ENCODE results near the gene AHNAK2. TPM values are rescaled to one million over a fixed set of nuclear protein-coding genes. Genes with fewer than 3 reads are reported as not detected.

The AHNAK2 gene
- total and polyA plus RNA-seq, 9 of the 15 experiments (the other 6 are each of a cell fraction or from before 2014, with no cell fraction given) = 0.04 to 0.09 (median 0.04) TPM; not detected in 6

GRCh38 chr14:104913435-104913834, 64.7 kb downstream of the AHNAK2 start:
- ATAC-seq (no peak), FAIRE-seq (no peak), DNase-seq (ENCODE audit: extremely low read depth in 1 of 4, low spot score in 3 of 4) (no peak)
- in situ Hi-C loops (cut with MboI) (no loop called here), intact Hi-C loops (cut with micrococcal nuclease) (no loop called here)
- no peak overlapping the region for H3K27ac ChIP-seq (ENCODE audit: extremely low read depth, low read depth, low read length)
- no peaks in the 10 kb centered on the region for H4K20me1 ChIP-seq (replicated peaks; ENCODE audit: control insufficient read depth, insufficient read depth, low read length)
- no peaks in the 10 kb centered on the region for H3K9me1 ChIP-seq (ENCODE audit: control insufficient read depth, insufficient read depth, low read length)
- TF ChIP-seq ZNF778 (CRISPR knock-in tag; IDR thresholded peaks at IDR 0.05) = no peak
- no peak for TF ChIP-seq CBFB (CRISPR knock-in tag; IDR thresholded peaks at IDR 0.05)
- TF ChIP-seq ZZZ3 (IDR thresholded peaks at IDR 0.05) = no peak
- no peaks in the 10 kb centered on the region for H3K36me3 ChIP-seq (ENCODE audit: control insufficient read depth, insufficient read depth, low read length)
- H2AFZ ChIP-seq (ENCODE audit: low read depth, low read length) = no peak overlapping the region
- H3K4me2 ChIP-seq (ENCODE audit: insufficient read depth, low read length) = no peak overlapping the region
- H3K79me2 ChIP-seq (ENCODE audit: control insufficient read depth, insufficient read depth, low read length) = no peaks in the 10 kb centered on the region
- ChIA-PET POLR2A (no interaction called here), CTCF (ENCODE audit: low intra/inter-chr PET ratio) (no interaction called here)
- no peak overlapping the region for H3K9ac ChIP-seq (ENCODE audit: insufficient read depth in 1 of 2, low read depth in 2 of 2, low read length in 2 of 2)
- H3K4me1 ChIP-seq (replicated peaks in 1 of 2; ENCODE audit: control insufficient read depth in 2 of 2, insufficient read depth in 2 of 2, low read length in 2 of 2) = no peaks in the 10 kb centered on the region
- no peak overlapping the region for H3K4me3 ChIP-seq
- H3K27me3 ChIP-seq (ENCODE audit: control insufficient read depth in 2 of 2, insufficient read depth in 2 of 2, low read length in 2 of 2) = no peaks in the 10 kb centered on the region; a peak in 2 of 5 replicates
- H3K9me3 ChIP-seq (replicated peaks; ENCODE audit: control insufficient read depth, insufficient read depth, low read depth, low read length) = 0 out of 2 replicates have a peak, but pooled peaks cover 4% of the 10 kb centered on the region
- 25% methylated on average over 4 of the region's 7 CpGs for WGBS (ENCODE audit: insufficient coverage, low coverage, missing lambda C conversion rate)
- no TSS peak for BruUV-seq (replicated peaks)

- no peak overlapping the region for H2AFZ ChIP-seq (ENCODE audit: low read depth, low read length)
- H3K27me3 ChIP-seq (ENCODE audit: control insufficient read depth in 2 of 2, insufficient read depth in 2 of 2, low read length in 2 of 2) = peaks cover 1 to 2% of the 10 kb centered on the region in 2 experiments; a peak in 3 of 5 replicates
- H3K9me1 ChIP-seq (ENCODE audit: control insufficient read depth, insufficient read depth, low read length) = no peaks in the 10 kb centered on the region
- no peak overlapping the region for H3K9ac ChIP-seq (ENCODE audit: insufficient read depth in 1 of 2, low read depth in 2 of 2, low read length in 2 of 2)
- no peaks in the 10 kb centered on the region for H4K20me1 ChIP-seq (replicated peaks; ENCODE audit: control insufficient read depth, insufficient read depth, low read length)
- TF ChIP-seq PCBP2 (IDR thresholded peaks at IDR 0.05; ENCODE audit: low read depth, low read length, poor library complexity, severe bottlenecking) (no peak), ZFP1 (CRISPR knock-in tag; IDR thresholded peaks at IDR 0.05) (peak; percentile 82), KLF16 (IDR thresholded peaks at IDR 0.05) (no peak)
- in situ Hi-C loops (cut with MboI) = no loop called here
- intact Hi-C loops (cut with micrococcal nuclease) = no loop called here
- POLR2A ChIA-PET = no interaction called here
- H3K4me1 ChIP-seq (replicated peaks in 1 of 2; ENCODE audit: control insufficient read depth in 2 of 2, insufficient read depth in 2 of 2, low read length in 2 of 2) = no peaks in the 10 kb centered on the region
- CTCF ChIA-PET (ENCODE audit: low intra/inter-chr PET ratio) = no interaction called here
- H3K4me2 ChIP-seq (ENCODE audit: insufficient read depth, low read length) = no peak overlapping the region
- no peak overlapping the region for H3K27ac ChIP-seq (ENCODE audit: extremely low read depth, low read depth, low read length)
- H3K36me3 ChIP-seq (ENCODE audit: control insufficient read depth, insufficient read depth, low read length) = no peaks in the 10 kb centered on the region
- H3K4me3 ChIP-seq = no peak overlapping the region
- ATAC-seq = no peak
- H3K79me2 ChIP-seq (ENCODE audit: control insufficient read depth, insufficient read depth, low read length) = no peaks in the 10 kb centered on the region
- no peak for DNase-seq (ENCODE audit: extremely low read depth in 1 of 4, low spot score in 3 of 4)
- WGBS (ENCODE audit: insufficient coverage, low coverage, missing lambda C conversion rate) = 10% methylated on average over 3 of the region's 3 CpGs
- no TSS peak for BruUV-seq (replicated peaks)
- no peak for FAIRE-seq
- peaks cover 6% of the 10 kb centered on the region for H3K9me3 ChIP-seq (replicated peaks; ENCODE audit: control insufficient read depth, insufficient read depth, low read depth, low read length)
These were observed 66.1 kb downstream of the AHNAK2 start for GRCh38 chr14:104912053-104912452.

All from K562 (cell line).